AG09319 (cell line): ENCODE data around the gene CAVIN3.

Experiments
- DNase-seq: peaks from one replicate; pipeline ENCODE4 v3.0.0-alpha.2; 2010; ENCODE audit warnings: low read depth; ENCODE audit errors: extremely low read depth
- TF ChIP-seq, protein P1 (sequence below): IDR thresholded peaks from 2 replicates; pipeline ENCODE4 v1.5.1; 2011; ENCODE audit warnings: low read depth, mild to moderate bottlenecking, inconsistent platforms, low read length, moderate library complexity

CAVIN3 gene

DNA sequence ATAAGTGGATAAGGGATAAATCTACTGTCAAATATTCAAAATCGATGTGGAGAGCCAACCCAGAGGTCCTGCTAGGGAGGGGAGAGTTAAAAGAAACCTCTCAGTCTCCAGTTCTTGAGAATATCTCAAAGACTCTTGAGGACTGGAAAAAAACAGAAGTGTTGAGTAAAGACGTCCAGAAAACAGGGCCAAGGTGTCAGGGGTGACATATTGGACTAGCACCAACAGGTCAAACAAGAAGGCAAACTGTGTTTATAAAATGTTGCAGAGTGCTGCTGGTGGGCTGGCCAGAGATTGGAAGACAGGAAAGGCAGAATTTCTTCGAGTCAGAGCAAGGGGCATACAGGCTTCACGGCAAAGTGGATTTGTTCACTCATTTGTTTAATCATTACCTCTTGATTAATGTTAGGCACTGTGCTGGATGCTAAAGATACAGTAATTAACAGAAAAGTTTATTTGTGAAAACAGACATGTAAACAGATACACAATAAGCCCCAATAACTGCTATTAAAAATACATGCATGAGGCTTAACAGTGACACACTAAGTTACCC lies 36.3 kb upstream of the CAVIN3 start:
- TF ChIP-seq, protein P1, sequence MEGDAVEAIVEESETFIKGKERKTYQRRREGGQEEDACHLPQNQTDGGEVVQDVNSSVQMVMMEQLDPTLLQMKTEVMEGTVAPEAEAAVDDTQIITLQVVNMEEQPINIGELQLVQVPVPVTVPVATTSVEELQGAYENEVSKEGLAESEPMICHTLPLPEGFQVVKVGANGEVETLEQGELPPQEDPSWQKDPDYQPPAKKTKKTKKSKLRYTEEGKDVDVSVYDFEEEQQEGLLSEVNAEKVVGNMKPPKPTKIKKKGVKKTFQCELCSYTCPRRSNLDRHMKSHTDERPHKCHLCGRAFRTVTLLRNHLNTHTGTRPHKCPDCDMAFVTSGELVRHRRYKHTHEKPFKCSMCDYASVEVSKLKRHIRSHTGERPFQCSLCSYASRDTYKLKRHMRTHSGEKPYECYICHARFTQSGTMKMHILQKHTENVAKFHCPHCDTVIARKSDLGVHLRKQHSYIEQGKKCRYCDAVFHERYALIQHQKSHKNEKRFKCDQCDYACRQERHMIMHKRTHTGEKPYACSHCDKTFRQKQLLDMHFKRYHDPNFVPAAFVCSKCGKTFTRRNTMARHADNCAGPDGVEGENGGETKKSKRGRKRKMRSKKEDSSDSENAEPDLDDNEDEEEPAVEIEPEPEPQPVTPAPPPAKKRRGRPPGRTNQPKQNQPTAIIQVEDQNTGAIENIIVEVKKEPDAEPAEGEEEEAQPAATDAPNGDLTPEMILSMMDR, result no peak

DNA sequence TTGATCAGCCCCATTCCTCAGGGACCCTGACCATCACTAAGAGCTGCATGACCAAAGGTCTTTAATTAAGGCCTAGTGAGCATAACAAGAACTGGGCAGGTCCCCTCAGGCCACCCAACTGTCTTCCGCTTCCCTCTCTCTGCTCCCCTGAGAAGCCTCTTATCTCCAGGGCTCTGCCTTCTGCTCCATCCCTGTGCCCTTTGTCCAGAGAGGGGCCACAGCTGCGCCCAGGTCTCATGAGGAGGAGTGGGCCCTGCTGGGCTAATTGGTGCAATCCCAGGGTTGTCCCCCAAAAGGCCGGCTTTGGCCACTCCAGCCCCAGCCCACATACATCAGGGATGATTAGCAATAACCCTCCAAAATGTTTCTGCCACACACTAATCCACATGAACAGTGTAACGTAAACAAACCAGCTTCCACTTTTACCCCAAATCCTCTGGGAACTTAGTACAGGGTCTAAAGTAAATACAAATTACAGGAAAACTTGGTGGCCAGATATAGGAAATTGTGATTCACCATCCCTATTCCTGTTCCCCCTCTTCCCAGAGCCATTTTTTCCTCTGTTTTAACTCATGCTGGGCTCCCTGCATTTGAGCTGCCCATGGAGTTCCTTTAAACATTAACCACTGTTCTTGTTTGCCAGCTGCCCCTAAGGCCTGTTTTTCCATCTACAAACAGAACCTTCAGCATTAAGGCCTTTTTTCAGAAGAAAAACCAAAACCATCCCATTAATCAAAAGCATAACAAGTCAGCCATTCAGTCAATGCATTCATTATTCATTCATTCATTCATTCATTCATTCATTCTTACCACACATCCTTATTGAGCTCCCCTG lies 34.6 kb upstream of the CAVIN3 start:
- TF ChIP-seq, protein P1, result no peak
- no peak for DNase-seq

More for the DNA sequence above, 36.3 kb upstream of the CAVIN3 start:
- DNase-seq, result no peak

DNA sequence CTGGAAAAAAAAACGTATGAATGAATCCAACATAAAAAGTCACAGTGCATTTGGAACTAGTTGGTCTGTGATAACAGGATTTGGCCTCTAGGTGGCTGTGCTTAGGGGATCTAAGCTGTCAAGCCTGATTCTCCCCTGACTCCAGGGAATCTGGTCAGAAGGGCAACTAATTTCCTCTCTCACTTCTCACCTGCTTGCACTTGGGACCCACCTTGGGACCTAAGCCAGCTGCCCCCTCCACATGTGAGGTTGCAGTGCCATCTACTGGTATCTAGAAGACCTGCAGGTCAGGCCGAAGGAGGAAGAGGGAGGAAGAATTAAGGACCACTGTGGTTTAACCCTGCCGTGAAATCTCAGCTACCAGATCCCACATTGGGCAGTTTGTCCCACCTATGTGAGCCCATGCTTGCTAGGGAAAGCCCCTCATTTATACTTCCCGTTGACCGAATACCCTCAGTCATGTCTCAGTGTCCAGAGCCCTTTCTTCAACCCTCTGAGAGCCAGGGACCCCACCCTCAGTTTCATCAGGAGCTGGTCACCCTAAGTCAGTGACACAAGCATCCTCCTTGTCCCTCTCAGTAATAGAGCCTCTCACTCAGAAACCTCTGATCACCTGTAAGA lies 33.2 kb upstream of the CAVIN3 start:
- TF ChIP-seq, protein P1, result peak; percentile 95
- no peak for DNase-seq

DNA sequence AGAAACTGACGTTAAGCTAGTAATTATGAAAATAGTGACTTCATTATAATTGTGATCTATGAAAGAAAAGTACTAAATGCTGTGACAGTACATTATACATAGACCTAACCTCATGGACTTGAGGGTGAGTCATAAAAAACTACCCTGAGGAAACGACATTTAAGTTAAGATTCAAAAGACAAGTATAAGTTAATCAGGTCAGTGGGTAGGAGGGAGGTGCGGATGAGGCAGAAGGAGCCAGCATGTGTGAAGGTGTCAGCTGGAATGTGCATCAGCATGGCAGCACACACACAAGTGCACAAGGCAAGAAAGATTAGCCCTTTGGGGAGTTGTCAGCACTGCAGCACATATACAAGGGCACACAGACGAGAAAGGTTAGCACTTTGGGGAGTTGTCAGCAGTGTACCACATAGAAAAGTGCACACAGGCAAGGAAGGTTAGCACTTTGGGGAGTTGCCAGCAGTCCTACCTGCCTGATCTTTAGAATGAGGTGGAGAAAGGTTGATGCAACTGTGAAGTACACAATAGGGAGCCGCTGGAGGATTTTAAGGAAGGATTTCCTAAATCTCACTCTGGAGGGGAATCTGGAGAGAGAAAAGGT lies 31.6 kb upstream of the CAVIN3 start:
- TF ChIP-seq, protein P1, result no peak
- no peak for DNase-seq

DNA sequence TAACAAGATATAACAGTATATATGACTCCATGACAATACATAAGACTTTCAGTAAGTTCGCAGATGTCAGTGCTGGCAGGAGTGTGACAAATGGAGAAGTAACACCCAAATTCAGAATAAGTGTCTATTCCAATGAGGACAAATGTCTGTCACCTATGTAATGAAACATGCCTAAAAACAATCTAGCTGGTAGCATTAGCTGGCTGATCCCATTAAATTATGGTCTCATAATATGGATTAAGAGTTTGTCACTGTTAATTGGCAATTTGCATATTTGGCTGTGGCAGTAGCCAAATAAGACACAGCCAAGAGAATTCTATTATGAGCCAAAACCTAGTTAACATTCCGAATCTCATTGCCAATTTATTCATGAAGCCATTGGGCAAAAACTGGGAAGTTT lies 30.2 kb upstream of the CAVIN3 start:
- no peak for DNase-seq
- TF ChIP-seq, protein P1, result no peak

DNA sequence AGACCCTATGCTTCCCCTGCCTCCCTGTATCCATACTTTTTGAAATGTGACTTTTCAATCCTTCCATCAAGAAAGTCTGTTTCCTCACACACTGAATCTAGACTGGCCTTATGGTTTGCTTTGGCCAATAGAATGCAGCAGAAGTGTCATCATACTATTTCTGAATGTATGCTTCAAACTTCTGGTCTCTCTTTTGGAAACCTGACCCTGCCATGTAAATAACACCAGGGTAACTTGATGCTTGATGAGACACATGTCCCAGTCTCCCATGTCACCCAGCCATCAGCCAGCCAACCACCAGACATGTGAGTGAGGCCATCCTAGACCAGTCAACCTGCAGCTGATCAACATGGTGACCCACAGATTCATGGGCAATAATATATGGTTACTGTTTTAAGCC lies 29.7 kb upstream of the CAVIN3 start:
- TF ChIP-seq, protein P1, result no peak
- DNase-seq, result no peak

DNA sequence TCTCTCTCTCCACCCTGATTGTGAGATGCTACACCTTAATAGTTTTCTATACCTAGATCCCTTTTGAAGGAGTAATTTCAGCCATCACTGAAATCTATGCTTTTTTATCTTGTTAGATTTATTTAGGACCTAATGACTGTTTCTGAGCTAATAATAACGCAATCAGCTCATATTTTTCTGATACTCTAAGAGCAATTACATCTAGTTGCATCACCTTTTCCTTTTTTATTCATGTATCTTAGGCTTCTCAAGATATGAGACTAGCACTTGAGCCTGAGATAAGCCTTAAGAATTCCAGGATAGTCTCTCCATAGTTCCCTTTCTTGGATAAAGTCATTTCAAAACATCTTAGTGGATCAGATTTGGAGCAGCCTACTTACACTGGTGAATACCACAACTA lies 25.1 kb upstream of the CAVIN3 start:
- TF ChIP-seq, protein P1, result no peak
- DNase-seq, result no peak
